HG03045 (cell line): ENCODE results near the gene DUS2.
A peak's percentile ranks its signal among the peaks of the same experiment; 100 is the strongest.

Experiments used
- ATAC-seq: cut with Tn5 transposase; IDR thresholded peaks from one replicate; pipeline ENCODE4 v1.9.1; 2021; ENCODE audit warnings: mild to moderate bottlenecking, moderate library complexity; ENCODE audit not compliant: unreplicated experiment

Gene DUS2

GRCh38 chr16:68074850-68075555 lies 51.9 kb downstream of the DUS2 start:
- peak; percentile 76 for ATAC-seq

- no peak for ATAC-seq
These were observed 52.9 kb downstream of the DUS2 start for GRCh38 chr16:68075980-68076379.

- ATAC-seq: no peak
These were observed 53.5 kb downstream of the DUS2 start for GRCh38 chr16:68076560-68076959.

- ATAC-seq: no peak
These were observed 55.0 kb downstream of the DUS2 start for GRCh38 chr16:68077866-68078700.

DNA sequence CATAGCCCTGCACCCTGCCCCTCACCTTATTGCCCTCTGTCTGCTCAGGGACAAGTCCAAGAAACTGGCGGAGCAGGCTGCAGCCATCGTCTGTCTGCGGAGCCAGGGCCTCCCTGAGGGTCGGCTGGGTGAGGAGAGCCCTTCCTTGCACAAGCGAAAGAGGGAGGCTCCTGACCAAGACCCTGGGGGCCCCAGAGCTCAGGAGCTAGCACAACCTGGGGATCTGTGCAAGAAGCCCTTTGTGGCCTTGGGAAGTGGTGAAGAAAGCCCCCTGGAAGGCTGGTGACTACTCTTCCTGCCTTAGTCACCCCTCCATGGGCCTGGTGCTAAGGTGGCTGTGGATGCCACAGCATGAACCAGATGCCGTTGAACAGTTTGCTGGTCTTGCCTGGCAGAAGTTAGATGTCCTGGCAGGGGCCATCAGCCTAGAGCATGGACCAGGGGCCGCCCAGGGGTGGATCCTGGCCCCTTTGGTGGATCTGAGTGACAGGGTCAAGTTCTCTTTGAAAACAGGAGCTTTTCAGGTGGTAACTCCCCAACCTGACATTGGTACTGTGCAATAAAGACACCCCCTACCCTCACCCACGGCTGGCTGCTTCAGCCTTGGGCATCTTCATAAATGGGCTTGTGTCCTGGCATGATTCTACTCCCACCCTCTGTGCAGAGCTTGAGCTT lies 55.8 kb downstream of the DUS2 start:
- ATAC-seq: no peak

DNA sequence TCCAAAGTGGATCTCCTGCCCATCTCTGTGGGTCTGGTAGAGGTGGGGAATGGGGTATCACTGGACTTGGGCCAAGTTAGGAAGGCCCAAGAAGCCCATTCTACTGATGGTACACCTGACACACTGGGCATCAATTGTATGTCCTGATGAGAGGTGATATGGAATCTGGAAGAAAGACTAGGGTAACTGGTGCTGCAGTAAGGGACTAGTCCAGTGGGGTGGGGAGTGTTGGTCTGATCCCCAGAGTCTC lies 56.2 kb downstream of the DUS2 start:
- no peak for ATAC-seq

DNA sequence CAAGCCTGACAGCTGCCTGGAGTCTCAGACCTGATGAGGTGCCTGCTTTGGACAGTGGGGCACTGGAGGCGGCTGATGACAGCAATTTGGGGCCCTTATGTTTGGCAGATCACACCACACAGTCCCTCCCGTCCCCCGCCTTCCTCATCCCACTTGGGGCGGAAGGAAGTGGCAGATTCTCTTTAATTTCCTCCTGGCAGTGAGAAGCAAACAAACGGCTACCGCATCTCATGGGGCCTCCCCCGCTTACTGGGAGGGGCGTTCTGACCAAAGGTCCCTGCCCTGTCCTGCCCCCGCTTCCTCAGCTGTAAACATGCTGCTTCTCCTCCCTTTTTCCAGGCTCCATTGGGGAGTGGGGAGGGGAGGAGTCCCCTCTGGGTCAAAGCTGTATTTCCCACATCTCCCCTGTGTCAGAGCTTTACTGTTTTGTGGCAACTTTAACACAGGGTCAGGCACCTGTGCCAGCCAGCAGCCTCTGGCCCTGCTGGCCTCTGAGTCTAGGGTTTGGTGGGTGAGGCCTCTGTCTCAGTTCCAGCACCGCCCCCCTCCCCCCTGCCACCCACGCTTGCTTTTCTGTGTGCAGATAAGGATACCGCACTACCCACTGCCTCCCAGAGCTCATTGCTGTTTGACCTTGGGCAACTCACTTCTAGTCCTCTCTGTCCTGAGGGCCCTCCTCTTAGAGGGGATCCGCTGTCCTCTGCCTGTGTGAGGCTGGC lies 56.7 kb downstream of the DUS2 start:
- no peak for ATAC-seq

DNA sequence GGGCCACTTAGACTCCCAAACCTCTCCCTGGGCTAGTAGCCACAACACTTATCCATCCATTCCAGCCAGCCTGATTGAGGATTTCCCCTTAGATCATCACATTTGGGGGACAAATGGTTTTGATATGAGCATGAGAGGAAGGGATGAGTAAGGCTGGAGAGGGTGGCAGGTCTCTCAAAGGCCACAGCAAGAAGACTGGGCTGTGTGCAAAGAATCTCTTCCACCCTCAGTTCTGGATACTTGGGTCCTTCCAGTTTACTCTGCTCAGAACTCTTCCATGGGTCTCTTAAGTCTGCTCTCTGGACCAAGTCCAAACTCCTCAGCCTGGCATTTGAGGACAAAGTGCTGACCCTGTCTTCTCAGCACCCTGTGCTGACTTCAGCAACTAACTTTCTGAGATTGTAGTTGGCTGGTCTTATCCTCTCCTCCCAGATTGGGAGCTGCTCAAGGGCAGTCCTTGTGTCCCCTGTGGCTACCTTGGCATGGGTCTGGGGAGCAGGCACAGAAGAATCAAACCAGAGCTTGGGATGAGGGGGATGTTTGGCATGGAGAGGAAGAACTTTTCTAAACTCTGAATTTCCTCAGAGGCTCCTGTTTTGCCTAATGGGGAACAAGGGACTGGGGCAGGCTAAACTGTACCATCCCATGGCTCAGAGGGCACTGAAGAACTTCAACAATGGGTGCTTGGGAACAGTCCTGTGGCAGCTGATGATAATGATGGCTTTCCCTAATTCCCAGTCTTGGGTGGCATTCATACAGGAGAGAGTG lies 59.0 kb downstream of the DUS2 start:
- ATAC-seq: no peak

- ATAC-seq: no peak
These were observed 59.6 kb downstream of the DUS2 start for GRCh38 chr16:68082629-68083238.

GRCh38 chr16:68083239-68083781 lies 60.2 kb downstream of the DUS2 start:
- no peak for ATAC-seq

- ATAC-seq: no peak
These were observed 60.9 kb downstream of the DUS2 start for GRCh38 chr16:68083861-68084503.

DNA sequence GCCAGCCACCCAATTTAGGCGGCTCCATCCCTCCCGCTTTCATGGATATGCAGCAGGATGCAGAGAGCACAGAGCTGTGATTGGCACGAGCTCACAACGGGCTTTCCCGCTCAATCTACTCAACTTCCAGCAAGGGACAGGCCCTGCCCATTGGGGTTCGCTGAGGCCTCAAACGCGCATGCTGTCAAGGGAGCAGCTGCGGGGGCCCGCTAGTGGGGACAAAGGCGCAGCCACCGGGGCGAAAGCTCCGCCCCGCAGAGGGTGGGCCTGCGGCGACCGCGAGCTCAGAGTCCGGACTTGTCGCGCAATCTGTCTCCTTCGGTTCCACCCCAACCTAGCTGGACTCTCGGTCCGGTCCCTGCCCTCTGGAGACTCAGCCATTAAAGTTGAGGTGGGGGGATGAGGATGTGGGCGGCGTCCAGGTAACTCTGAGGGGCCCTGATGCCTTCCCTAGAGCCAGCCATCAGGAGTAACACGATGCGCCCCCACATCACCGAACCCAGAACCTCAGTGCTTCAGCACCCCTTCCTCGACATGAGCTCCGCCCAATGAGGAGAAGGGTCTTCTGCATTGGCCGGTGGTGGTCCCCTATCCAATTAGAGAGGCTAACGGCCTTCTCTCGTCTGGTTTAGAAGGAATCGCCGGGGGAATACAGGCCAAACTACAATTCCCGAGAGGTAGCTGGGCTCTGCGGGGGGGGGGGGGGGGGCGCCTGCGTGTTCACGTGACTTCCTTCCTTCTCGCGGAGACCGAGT lies 61.6 kb downstream of the DUS2 start:
- ATAC-seq: peak; percentile 63

- peak; percentile 64 for ATAC-seq
These were observed 62.4 kb downstream of the DUS2 start, which contains the start of gene NFATC3 for GRCh38 chr16:68085259-68086071. TSS of gene NFATC3 (plus strand) at chr16:68085370. CDS start at chr16:68085682, 312 bp downstream.

GRCh38 chr16:68086336-68086841 lies 63.3 kb downstream of the DUS2 start:
- ATAC-seq: no peak

DNA sequence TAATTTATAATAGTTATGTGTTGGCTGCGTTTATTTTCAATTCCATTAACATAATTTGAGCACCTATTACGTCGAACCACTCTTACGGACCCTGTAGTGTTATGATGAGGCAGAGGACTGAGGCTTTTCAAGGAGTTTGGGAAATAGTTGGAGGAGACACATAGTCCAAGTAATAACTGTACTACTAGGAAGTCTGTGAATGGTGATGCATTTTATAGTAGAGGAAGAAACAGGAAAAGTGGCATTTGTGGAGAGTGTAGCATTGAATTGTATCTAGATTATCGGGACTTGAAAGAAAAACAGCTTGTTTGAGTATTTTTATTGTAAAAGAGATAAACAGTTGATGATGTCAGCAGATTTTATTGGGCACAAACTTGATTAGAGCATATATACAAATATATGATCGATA lies 63.8 kb downstream of the DUS2 start:
- no peak for ATAC-seq

GRCh38 chr16:68087688-68088087 lies 64.6 kb downstream of the DUS2 start:
- ATAC-seq: no peak

DNA sequence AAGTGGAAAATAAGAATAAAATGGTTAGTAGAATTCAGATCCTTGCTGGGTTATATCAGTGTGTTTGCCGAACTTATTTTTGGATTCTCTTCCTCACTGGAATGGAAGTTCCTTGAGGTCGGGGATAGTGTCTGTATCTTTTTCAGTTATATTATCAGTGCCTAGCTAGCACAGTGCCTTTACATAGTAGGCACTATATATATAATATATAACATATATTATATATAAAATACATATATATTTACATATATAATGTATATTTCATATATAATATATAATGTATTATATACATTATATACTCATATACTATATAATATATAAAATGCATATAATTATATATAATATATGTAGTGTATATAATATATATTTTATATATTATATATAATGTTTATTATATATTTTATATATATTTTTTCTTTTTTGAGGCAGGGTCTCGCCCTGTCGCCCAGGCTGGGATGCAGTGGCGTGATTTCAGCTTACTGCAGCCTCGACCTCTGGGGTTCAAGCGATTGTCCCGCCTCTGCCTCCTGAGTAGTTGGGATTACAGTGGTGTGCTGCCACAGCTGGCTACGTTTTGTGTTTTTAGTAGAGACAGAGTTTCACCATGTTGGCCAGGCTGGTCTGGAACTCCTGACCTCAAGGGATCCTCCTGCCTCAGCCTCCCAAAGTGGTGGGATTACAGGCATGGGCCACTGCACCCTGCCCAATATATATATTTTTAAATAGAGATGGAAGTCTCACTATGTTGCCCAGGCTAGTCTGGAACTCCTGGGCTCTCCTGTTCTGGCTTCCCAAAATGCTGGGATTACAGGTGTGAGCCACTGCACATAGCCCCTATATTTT lies 65.3 kb downstream of the DUS2 start:
- no peak for ATAC-seq
